Right lobe of liver (tissue), 4 donors: ENCODE measurements around the gene PCNX3.

Experiments used
- CTCF ChIP-seq, 4 donors: fragments of 200-600 bp in 3 of 4; fragments of 450-650 bp in 1 of 4; IDR thresholded peaks; one replicate each; pipeline versions ENCODE4 v1.5.1 to v1.8.0; 2016 to 2022; ENCODE audit warnings: antibody characterized with exemption in 4 of 4, mild to moderate bottlenecking in 2 of 4
- POLR2A ChIP-seq: fragments of 450-650 bp; IDR thresholded peaks from one replicate; pipeline ENCODE4 v1.6.1; 2017; ENCODE audit warnings: antibody characterized with exemption, mild to moderate bottlenecking
- donor health status: DM: no; HTN: no; CAD: no.
- donor health status: DM: no; HTN: no; CAD: no.
- donor health status: DM: no; HTN: yes; CAD: no.

- TF ChIP-seq CTCF (IDR thresholded peaks at IDR 0.05) (no peak), POLR2A (no peak)
Observed at GRCh38 chr11:65654375-65655349, 39.1 kb downstream of the PCNX3 start.
